Neural cell (in vitro differentiated cells): ENCODE results near the gene STOM.

Source experiments
- EP300 ChIP-seq: fragments of 450-650 bp; conservative IDR thresholded peaks from 2 replicates; pipeline ENCODE4 v1.6.1; 2014; ENCODE audit warnings: antibody characterized with exemption, mild to moderate bottlenecking, moderate library complexity; ENCODE audit not compliant: poor library complexity, severe bottlenecking
- EZH2 ChIP-seq: fragments of 200-600, 300-800 bp; shearing (Covaris generic), sonication (generic); IDR thresholded peaks from 2 replicates; pipeline ENCODE4 v1.6.1; 2014; ENCODE audit warnings: antibody characterized with exemption, low read length, borderline replicate concordance, mild to moderate bottlenecking; ENCODE audit not compliant: insufficient read depth, poor library complexity, severe bottlenecking
- MXI1 ChIP-seq: fragments of 450-650 bp; conservative IDR thresholded peaks from 2 replicates; pipeline ENCODE4 v1.6.1; 2014; ENCODE audit warnings: antibody characterized with exemption, mild to moderate bottlenecking; ENCODE audit not compliant: poor library complexity, severe bottlenecking
- TAF1 ChIP-seq: IDR thresholded peaks from 2 replicates; pipeline ENCODE4 v1.6.1; 2012; ENCODE audit warnings: low read depth
- TF ChIP-seq, protein P1 (sequence below): fragments of 450-650 bp; IDR thresholded peaks from 2 replicates; pipeline ENCODE4 v1.5.1; 2014; ENCODE audit warnings: antibody characterized with exemption, mild to moderate bottlenecking, moderate library complexity; ENCODE audit not compliant: poor library complexity, severe bottlenecking

DNA sequence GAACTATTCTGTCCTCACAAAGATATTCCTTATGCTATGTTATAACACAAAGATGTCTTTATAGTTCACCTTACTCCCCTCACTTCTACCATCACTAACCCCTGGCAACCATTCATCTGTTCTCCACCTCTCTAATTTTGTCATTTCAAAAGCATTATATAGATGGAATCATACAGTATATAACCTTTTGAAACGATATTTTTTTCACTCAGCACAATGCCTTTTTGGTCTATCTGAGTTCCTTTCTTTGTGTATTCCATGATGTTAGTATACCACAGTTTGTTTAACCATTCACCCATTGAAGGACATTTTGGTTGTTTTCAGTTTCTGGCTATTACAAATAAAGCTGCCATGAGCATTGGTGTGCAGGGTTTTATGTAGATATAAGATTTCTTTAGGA is 35.8 kb upstream of the STOM start:
- TF ChIP-seq MXI1: no peak
- TF ChIP-seq EP300: no peak
- TF ChIP-seq TAF1: no peak
- no peak for TF ChIP-seq EZH2
- TF ChIP-seq, protein P1, sequence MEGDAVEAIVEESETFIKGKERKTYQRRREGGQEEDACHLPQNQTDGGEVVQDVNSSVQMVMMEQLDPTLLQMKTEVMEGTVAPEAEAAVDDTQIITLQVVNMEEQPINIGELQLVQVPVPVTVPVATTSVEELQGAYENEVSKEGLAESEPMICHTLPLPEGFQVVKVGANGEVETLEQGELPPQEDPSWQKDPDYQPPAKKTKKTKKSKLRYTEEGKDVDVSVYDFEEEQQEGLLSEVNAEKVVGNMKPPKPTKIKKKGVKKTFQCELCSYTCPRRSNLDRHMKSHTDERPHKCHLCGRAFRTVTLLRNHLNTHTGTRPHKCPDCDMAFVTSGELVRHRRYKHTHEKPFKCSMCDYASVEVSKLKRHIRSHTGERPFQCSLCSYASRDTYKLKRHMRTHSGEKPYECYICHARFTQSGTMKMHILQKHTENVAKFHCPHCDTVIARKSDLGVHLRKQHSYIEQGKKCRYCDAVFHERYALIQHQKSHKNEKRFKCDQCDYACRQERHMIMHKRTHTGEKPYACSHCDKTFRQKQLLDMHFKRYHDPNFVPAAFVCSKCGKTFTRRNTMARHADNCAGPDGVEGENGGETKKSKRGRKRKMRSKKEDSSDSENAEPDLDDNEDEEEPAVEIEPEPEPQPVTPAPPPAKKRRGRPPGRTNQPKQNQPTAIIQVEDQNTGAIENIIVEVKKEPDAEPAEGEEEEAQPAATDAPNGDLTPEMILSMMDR: no peak
